GM19035 (cell line): ENCODE data around the gene WIPF2.

Source experiments
- ATAC-seq: cut with Tn5 transposase; IDR thresholded peaks from one replicate; pipeline ENCODE4 v1.9.1; 2021; ENCODE audit not compliant: unreplicated experiment

Gene WIPF2

DNA sequence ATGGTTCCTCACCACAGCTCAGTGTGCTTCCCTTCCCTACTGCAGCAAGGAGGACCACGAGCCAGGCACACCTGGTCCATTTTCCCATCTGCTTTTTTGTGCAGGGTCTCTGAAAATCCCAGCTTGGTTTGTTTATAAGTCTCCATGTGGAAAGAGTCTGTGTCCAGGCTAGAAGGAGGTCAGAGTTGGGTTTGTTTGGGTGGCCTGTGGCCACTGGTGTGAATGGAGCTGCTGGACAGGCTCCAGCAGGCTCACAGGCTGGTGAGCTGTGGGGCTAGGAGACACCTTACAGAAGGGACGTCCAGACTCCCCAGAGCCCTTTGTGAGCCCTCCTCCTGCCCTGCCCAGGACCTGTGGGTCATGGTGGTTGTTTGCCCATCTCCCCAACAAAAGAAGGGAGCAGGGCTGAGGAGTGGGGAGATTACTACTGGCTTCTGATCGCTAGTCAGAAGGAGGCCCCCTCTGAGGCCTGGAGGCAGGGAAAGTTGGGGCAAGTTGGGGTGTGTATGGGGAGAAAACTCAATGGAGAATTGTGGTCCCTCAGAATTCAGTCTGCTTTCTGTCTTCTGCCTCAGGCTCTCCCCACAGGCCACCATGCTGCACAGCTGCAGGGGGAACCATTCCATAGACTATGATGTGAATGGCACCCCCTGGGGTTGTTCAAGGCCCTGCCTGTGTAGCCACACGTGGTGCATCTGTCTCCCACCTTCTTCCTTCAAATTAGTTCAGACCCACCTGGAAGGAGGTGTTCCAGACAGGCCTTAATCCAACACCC, 94.0 kb downstream of the WIPF2 start:
- no peak for ATAC-seq

DNA sequence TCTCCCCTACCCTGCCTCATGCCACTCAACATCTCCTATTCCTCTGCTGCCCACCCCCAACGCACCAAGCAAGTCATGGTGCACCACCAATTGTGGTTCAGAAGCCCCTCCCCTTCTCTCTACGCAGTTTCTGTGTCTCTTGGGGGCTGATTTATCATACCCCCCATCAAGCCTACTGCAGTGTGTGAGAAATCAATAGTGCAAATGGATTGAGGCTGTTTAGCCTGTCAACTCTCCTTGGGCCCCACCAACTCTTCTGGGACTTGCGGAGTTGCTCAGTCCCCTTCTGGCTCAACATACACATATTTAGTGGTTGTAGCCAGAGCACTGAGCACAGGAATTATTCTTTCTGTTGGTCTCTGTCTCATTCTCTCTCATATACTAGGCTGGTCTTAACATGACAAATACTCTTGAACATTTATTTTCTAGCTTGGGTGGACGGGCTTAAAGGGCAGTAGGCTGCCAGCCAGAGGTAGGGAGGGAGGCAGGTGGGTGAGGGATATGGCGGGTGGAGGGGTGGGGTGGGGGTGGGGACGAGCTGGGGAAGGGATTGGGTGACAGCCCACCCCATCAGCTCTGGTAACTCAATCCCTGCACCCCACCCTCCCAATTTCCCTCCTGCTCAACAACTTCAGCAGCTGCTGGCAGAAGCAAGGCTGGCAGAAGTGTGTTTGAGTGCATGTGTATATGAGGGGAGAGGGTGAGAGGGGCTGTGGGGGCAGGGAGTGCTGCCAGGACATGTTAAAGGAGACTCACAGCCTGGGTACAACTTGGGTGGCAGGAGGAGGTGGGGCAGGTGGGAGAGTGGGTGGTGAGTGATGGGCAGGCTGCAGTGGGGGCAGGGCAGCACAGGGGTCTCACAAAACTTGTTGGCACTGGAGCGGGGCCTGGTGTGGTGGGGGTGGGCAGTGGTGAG, 94.8 kb downstream of the WIPF2 start:
- ATAC-seq = no peak

DNA sequence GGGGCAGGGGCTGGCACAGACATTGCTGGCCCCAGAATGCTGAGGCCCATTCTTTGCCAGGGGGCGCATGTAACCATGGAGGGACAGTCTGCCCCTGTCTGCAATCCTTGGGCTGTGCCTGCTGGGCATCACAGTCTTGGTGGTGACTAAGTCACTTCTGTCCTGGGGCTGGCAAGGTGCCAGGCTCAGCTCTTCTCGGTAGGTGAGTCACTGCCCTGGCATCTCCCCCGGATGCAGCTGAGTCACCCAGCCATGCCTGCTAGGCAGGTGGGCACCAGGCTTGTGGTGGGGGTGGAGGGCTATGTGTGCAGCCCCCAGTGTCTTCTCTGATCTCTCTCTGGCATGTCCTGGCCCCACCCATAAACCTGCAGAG, 95.5 kb downstream of the WIPF2 start:
- no peak for ATAC-seq

DNA sequence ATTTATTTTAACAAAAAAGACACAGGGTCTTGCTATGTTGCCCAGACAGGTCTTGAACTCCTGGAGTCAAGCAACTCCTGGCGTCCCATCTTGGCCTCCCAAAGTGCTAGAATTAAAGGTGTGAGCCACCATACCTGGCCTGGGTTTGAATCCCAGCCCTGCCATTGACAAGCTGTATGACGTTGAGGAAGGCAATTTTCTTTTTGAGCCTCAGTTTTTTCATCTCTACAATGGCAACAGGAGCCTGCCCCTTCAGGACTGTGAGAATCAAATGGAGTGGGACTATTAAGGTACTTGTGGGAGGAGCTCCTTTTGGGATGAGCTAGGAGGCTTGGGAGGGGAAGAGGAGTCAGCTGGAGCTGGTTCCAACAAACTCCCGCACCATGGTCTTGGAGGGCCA, 96.1 kb downstream of the WIPF2 start:
- no peak for ATAC-seq

DNA sequence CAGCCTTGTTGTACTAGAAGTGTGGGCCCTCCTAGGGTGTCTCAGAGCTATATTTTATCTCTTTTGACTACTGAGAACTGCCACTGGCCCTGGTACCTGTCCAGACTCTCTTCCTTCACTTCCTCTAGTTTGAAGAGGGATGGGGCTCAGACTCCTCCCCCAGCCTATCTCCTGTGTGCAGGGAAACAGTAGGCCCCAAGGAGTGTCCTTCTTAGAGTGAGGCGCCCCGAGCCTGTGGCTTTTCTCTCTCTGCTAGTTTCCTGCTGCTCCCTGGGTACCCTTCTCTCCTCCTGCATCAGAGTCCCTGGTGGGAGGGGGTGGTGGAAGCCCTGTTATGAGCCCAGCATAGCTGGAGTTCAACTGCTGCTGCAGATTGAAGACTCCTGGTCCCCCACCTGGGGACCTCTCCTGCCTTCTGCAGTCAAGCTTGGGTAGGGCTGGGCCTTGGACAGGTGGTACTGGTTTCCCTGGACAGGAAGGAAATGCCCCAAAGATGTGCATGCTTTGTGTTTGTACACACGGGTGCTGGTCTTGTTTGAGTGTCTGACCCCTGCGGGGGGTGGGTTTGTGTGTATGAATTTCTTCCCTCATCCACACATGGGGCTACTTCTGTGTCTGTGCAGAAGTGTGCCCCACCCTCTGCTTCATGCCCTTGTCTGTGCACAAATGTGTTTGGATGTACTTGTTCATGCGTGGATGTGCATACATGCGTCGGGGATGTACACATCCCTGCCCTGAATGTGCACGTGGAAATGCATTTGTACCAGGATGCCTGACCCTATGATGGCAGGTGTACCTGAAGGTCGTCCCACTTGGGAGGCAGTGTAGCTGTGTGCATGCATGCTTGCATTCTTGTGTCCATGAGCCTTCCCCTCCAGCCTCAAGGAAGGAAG, 96.8 kb downstream of the WIPF2 start:
- no peak for ATAC-seq

DNA sequence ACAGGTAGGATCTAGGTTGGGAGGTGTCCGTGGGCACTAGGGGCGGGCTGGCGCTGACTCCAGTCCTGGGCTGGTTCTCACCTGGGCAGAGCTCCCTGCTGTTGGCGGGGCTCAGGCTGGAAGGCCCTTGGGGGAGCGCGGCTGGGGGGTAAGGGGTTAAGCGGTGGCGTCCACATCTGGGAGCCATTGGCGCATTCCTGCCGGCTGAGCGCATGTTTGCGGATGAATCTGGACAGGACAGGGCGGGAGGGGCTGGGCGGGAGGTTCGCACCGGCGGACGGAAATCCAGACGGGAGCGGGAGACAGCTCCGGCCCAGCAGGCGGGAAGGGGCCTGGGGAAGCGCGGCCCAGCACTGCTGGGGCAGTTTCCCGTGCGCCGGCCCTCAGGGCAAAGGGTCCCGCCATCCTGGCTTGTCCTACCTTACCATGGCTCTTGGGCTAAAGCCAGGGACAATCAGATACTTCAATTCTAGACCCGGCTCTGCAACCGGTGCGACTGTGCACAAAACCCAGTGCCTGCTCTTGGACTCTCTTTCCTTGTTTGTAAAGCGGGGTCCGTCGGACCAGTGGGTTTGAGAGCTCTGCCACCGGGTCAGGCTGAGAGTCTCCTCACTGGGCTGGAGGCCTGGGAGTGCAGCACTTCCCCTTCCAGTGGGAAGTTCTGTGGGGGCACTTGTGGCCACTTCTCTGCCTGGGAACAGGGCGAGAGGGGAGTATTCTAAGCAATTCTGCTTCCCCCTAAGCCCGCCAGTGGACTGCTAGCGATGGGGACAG, 97.7 kb downstream of the WIPF2 start:
- ATAC-seq = no peak

DNA sequence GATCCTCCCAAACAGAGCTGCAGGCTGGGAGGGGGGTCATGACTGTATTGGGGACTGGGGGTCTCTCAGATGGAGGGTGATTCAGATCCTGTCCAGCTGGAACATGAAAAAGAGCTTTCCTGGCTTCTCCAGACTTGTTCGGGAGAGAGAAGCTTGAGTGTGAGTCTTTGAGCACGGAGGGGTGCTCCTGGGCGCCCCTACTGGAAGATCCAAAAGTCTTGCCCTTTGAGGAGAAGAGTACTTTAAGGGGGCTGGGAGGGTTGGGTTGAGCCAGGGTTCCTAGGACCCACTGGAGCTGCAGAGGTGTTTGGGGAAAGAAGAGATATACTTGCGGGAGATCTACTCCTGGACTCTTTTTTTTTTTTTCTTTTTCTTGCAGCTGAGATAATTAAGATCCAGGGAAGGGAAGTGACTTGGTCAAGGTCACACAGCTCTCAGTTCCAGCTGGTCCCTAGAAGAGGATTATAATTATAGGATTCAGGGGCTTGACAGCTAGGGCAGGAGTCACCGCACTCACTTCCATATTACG, 98.3 kb downstream of the WIPF2 start:
- no peak for ATAC-seq

DNA sequence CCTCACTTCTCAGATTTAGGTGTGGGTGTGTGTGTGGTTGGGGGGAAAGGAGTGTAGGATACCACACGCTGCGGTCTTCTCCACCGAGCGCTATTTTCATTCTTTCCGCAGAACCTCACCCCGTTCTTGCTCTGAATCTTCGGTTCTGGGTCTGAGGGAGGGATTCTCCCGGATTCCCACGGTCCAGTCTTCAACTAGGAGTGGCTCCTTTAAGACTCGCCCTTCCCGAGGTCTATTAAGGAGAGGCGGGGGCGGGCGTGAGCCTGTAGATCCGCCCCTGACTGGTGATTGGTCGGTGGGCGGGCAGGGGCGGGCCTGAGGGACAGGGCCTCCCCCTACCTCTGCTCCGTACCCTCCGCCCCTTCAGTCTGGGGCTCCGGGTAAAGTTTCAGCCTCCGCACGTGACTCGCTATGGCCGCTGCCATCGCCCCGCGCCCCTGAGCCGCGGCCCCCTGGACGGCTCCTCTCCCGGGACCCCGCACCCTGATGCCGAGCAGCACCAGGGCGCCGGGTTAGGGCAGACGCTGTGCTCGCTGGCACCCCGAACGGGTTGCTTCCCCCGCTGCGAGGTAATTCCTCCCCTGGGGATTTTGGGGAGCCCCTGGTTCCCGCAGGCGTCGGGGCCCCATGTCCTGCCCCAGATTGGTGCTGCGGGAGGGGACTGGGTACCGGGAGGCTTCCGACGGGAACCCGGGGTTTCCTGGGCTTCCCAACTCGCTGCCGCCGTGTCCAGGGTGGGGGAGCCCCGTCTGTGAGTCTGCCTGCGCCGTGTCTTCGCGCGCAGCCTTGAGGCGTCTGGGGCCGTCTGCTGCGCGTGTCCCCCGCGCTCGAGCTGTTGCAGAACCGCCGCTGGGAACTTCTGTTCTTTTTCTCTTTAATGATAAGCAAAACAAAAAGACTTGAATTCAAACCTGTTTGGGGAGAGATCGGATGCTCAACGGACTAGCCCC, 99.1 kb downstream of the WIPF2 start:
- peak; percentile 54 for ATAC-seq

DNA sequence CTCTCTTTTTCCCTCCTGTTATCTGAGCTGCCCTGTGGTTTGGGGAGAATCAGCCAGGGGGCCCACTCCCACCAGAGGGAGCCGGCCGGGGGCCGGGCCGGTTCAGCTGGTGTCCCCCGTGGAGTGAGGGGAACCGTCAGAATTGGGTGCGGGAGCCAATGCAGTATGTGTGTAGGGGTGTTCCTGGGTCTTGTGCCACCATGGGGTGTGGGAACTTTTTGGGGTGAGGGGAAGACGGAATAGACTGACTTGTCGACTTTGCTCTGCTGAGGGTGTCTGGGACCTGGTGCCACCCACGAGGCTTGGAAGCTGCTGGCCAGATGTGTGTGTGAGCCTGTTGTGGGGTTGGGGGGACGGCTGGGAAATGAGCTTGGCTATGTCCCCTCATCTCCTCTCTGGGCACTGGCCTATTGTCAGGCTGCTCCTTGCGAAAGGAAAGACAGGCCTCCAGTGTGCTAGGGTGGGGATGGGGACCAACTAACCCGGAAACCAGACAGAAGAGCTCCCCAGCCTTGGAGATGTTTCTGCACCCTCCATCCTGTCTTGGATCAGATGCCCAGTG, 99.8 kb downstream of the WIPF2 start:
- no peak for ATAC-seq

DNA sequence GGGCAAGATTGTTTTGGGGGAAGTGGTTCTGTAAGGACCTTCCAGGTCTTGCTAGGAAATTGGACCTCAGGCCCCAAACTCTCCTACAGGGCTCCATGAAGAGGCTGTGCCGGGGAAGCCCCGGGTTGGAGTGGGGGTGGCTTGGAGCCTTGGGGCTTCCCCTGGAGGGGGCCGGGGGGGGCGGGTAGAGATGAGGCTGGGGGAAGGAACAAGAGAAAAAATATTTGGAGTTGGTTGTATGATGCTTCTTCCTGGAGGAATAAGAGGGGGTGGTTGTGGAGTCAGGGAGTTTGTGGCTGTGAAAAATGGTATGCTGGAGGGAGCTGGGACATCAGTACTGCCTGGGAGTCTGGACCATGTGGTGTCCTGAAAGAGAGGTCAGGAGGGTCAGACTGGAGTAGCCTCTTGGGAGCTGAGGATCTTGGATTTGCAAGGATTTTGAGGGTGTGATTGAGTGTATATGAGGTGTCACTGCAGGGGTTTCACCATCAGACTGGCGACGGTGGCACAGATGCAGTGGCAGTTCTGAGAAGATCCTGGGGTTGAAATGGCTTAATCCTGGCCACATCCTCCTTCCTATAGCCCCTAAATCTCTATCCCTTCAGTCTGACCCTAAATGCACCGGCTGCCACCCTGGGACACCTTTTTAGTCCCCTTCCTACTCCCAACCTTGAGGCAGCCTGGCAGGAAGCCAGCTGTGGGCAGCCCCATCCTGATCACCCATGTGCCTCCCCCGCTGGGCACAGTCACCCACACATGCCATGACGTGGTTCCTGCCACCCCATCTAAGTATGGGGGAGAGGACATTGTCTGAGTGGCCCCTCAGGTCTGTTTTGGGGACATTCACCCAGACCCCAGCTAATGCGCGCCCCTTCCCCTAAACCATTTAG, 100.8 kb downstream of the WIPF2 start:
- ATAC-seq = no peak

DNA sequence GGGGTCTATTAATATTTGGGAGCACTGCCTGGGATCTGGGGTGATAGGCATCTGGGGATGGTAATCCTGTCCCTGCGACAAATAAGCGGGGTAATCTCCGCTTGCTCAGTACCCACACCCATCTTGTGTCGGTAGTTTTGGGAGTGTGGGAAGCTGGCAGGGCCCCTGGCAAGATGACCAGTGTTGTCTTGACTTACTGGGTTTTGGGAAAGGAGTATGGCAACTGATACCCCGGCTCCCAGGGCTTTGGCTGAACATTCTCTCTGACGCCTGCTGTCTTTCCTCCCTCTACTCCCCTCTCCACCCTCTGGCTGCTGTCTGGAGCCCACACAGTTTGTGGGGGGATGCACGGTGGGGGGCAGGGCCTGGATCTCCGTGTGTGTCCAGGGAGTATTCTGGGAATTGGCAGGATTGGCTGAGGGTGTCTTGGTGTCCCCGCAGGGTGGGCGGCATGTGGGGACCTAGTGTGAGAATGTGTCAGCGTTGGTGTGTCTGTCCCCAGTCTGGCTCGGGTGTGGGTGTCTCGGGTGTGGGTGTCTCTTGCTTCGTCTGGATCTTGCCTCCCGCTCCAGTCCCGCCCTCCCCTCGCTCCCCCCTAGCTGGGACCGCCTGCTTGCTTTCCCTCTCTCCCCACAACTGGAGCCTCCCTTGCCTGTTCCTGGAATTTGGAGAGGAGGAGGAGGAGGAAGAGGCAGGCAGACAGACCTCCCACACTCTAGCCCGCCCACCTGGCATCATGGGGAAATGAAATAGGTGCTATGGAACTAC, 101.8 kb downstream of the WIPF2 start:
- ATAC-seq = no peak

DNA sequence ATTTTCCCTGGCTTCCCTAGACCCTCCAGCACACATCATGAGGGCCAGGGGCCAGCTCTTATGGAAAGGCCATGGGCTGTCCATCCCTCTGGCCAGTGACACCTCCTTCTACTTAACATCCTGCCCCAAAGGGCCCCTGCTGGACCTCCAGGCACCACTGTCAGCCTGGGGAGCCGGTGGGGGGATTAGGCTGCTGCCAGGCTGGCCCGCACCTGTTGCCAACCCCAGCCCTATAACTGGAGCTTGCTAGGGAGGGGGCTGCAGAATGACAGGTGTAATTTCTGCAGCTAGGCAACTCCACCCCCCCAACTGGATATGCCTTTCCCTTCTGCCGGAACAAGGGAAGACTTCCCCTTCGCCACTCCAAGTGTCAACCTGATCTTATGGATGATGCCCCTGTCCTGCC, 102.4 kb downstream of the WIPF2 start:
- ATAC-seq = no peak

DNA sequence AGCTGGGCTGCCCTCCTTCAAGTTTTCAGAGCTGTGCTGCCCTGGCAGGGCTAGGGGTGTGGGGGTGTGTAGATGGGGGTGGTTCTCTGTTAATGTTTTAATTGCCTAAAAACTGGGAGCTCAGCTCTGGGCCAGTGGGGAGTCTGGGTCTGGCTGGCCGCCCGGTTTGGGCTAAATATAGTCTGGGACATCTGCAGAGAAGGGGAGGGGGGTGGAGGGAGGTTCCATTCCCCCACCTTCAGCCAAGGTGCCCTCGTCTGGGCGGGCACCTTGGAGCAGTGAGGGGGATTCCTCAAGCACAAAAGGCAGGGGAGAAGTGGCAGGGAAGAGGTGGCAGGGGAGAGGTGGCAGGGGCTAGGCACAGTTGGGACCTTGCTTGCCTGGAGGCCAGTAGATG, 102.9 kb downstream of the WIPF2 start:
- no peak for ATAC-seq

DNA sequence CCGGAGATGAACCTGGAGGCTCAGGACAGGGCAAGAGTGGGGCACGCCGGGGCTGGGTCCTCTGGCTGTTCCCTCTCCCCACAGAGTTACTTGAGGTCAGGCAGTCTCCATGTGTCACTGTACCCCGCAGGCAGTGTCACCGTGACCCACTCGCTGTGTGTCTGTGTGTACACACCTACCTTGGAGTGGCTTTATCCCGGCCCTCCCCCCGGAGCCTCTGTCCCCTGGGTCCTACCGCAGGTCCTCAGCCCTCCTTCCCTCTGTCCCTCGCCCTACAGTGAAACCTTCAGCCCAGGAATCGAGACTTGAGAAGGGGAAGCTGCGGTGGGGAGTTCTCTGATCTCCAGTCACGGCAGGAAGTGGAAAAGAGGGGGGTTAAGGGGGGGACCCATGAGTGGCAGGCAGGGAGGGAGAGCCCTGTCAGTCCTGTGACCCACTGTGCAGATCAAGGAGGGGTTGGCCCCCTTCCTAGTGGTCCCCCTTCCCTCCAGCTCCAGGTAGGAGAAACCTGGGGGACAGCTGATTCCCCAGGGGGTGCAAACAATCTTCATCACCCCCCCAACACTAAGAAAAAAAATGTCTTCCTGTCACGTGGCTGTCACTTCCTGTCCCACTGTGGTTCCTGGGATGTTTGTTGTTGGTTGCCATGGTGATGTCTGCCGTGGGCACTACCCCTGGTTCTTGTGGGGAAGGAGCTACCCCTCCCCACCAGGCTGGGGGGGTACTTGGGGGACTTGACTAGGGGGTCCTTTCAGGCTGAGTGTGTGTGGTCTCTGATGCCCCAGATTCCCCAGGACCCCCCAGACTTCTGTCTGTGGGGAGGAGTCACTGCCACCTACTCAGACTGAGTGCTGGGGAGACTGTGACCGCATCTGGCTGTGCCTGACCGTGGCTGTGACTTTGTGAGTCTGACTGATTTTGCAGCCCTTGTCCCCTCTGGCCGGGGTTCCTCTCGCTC, 103.5 kb downstream of the WIPF2 start:
- ATAC-seq = peak; percentile 39

DNA sequence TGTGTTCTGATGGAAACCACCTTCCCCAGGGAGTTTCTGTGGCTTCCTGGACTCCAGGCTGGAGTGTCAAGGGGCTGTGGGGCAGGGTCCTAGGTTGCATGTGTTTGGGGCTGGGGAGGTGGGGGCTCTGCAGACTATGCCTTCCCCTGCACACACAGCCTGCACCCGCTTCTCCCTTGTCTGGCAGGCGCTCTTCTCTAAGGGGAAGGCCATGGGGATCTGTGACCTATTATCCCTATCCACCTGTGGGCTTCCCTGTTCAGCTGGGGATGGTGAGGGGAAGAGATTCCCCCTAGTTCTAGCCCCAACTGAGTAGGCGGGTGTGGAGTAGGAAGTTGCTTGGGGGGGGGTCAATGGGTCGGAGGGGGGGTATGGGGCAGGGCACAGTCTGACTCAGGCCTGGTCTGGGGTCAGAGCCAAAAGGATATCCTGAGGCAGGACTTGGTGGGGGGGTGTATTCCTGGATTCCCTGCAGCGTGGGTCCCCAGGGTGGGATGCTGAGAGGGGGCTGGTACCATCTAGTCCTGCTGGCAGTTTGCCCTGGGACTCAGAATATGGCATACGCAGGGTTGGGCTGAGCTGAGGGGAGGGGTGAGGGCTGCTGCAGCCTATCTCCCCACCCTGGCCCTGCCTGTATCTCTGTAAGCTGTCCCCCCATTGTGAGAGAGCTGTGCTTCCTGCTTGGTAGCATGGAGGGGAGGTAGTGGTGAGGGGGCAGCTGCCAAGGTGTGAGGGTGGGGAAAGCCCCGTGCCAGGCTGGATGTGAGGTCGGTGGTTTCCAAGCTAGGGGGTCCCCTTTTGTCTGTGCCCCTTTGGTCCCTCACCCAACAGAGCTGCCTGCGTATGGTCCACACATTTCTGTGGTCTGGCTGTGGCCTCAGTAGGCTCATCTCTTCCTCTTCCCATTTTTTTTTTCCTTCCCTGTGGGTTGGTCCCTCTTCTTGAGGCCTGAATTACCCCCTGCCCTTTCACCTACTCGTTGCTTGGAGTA, 104.6 kb downstream of the WIPF2 start:
- ATAC-seq = no peak
